Ishikawa (cell line): ENCODE results near the gene POLD1.

Source experiments
- FOXM1 ChIP-seq: IDR thresholded peaks from 2 replicates; pipeline ENCODE4 v1.6.1; 2012; ENCODE audit warnings: low read depth, borderline replicate concordance
- NFIC ChIP-seq: IDR thresholded peaks from 2 replicates; pipeline ENCODE4 v1.6.1; 2012
- RAD21 ChIP-seq: IDR thresholded peaks from 2 replicates; pipeline ENCODE4 v1.6.1; 2012; ENCODE audit warnings: low read depth
- TAF1 ChIP-seq: IDR thresholded peaks from 2 replicates; pipeline ENCODE4 v1.6.1; 2012; ENCODE audit warnings: low read depth, mild to moderate bottlenecking
- TEAD4 ChIP-seq: IDR thresholded peaks from 2 replicates; pipeline ENCODE4 v1.6.1; 2012
- TF ChIP-seq, protein P1 (sequence below): IDR thresholded peaks from 2 replicates; pipeline ENCODE4 v1.6.1; 2012
- TF ChIP-seq, protein P2 (sequence below): IDR thresholded peaks from 2 replicates; pipeline ENCODE4 v1.6.1; 2012; ENCODE audit warnings: low read depth, mild to moderate bottlenecking

DNA sequence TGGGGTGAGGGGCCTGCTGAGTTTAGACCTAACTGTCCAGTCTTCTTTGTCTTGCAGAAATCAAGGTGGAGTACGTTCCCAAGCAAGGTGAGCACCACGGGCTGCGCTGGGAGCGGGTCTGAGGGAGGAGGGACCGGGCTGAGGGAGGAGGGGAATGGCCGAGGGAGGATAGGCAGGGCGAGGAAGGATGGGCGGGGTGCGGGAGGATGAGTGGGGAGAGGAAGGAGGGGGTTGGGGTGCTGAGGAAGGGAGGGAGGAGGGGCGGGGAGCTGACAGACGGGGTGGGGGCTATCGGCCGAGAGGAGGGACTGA lies 67.0 kb downstream of the POLD1 start:
- no peak for TF ChIP-seq FOXM1
- TF ChIP-seq NFIC = no peak
- TF ChIP-seq, protein P1, sequence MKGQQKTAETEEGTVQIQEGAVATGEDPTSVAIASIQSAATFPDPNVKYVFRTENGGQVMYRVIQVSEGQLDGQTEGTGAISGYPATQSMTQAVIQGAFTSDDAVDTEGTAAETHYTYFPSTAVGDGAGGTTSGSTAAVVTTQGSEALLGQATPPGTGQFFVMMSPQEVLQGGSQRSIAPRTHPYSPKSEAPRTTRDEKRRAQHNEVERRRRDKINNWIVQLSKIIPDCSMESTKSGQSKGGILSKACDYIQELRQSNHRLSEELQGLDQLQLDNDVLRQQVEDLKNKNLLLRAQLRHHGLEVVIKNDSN = no peak
- no peak for TF ChIP-seq RAD21
- TF ChIP-seq TEAD4 = no peak
- TF ChIP-seq, protein P2, sequence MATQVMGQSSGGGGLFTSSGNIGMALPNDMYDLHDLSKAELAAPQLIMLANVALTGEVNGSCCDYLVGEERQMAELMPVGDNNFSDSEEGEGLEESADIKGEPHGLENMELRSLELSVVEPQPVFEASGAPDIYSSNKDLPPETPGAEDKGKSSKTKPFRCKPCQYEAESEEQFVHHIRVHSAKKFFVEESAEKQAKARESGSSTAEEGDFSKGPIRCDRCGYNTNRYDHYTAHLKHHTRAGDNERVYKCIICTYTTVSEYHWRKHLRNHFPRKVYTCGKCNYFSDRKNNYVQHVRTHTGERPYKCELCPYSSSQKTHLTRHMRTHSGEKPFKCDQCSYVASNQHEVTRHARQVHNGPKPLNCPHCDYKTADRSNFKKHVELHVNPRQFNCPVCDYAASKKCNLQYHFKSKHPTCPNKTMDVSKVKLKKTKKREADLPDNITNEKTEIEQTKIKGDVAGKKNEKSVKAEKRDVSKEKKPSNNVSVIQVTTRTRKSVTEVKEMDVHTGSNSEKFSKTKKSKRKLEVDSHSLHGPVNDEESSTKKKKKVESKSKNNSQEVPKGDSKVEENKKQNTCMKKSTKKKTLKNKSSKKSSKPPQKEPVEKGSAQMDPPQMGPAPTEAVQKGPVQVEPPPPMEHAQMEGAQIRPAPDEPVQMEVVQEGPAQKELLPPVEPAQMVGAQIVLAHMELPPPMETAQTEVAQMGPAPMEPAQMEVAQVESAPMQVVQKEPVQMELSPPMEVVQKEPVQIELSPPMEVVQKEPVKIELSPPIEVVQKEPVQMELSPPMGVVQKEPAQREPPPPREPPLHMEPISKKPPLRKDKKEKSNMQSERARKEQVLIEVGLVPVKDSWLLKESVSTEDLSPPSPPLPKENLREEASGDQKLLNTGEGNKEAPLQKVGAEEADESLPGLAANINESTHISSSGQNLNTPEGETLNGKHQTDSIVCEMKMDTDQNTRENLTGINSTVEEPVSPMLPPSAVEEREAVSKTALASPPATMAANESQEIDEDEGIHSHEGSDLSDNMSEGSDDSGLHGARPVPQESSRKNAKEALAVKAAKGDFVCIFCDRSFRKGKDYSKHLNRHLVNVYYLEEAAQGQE = no peak
- TF ChIP-seq TAF1 = no peak
